ENCODE measurements around the gene TMEM115.
"Not testable (repeated sequence)": the region's sequence is repeated elsewhere in the genome, so short reads cannot be mapped to it uniquely, and the experiment has no call there.

The TMEM115 gene

DNA sequence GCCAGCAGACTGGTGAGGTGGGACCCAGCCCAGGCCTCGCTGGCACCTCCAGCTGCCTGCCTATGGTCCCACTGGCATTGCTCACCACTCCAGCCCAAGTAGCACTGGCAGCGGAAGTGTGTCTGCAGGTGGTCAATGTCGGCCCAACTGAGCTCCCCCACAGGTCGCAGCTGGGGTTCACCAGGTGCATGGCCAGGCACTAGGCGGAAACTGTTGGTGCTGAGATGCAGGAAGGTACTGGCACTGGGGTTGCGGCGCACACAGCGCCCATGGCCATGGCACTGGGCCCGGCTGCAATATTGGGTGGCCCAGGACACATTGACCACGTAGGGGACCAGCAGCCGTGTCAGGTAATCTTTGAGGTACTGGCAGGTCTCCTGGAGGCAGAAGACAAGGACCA, 41.2 kb downstream of the TMEM115 start:
- WGBS, 2 experiments = 96% methylated on average over 11 of the region's 11 CpGs
- no peak overlapping the region for H3K4me3 ChIP-seq (ENCODE audit: insufficient read depth, low read depth, low read length)
- H3K27ac ChIP-seq (ENCODE audit: insufficient read depth, low read depth, low read length, poor library complexity, severe bottlenecking) = no peak overlapping the region
- no peaks in the 10 kb centered on the region for H3K27me3 ChIP-seq (ENCODE audit: control insufficient read depth, insufficient read depth, low read length, poor library complexity, severe bottlenecking)
- peaks cover 29% of the 10 kb centered on the region for H3K4me1 ChIP-seq (ENCODE audit: control insufficient read depth, insufficient read depth, low read length)
- H3K9me3 ChIP-seq (ENCODE audit: control insufficient read depth, low read length) = no peaks in the 10 kb centered on the region
- peaks cover 20% of the 10 kb centered on the region for H3K36me3 ChIP-seq (ENCODE audit: control insufficient read depth, insufficient read depth, low read length)

DNA sequence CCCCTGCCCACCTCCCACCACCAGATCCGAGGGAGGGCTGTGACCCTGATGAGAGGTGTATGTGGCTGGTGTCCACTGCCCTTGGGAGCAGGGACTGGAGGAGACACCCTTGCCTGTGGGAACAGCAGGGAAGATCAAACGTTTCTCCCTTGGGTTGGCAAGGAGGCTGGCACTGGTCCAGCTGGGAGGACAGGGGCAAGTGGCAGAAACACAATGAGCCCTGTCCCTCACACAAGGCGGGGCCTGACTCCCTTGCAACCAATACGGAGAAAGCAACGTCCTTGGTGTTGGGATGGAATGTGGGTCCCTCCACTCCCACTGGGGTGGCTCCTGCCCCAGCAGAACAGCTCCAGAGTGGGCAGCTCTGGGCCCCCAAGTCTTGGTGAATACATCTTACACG, 42.0 kb downstream of the TMEM115 start:
- H3K4me3 ChIP-seq (ENCODE audit: insufficient read depth, low read depth, low read length) = no peak overlapping the region
- H3K36me3 ChIP-seq (ENCODE audit: control insufficient read depth, insufficient read depth, low read length) = peaks cover 20% of the 10 kb centered on the region
- H3K27ac ChIP-seq (ENCODE audit: insufficient read depth, low read depth, low read length, poor library complexity, severe bottlenecking) = no peak overlapping the region
- H3K4me1 ChIP-seq (ENCODE audit: control insufficient read depth, insufficient read depth, low read length) = peaks cover 20% of the 10 kb centered on the region
- H3K27me3 ChIP-seq (ENCODE audit: control insufficient read depth, insufficient read depth, low read length, poor library complexity, severe bottlenecking) = no peaks in the 10 kb centered on the region
- WGBS, 2 experiments = 90 to 93% methylated on average over 6 of the region's 6 CpGs
- H3K9me3 ChIP-seq (ENCODE audit: control insufficient read depth, low read length) = no peaks in the 10 kb centered on the region

DNA sequence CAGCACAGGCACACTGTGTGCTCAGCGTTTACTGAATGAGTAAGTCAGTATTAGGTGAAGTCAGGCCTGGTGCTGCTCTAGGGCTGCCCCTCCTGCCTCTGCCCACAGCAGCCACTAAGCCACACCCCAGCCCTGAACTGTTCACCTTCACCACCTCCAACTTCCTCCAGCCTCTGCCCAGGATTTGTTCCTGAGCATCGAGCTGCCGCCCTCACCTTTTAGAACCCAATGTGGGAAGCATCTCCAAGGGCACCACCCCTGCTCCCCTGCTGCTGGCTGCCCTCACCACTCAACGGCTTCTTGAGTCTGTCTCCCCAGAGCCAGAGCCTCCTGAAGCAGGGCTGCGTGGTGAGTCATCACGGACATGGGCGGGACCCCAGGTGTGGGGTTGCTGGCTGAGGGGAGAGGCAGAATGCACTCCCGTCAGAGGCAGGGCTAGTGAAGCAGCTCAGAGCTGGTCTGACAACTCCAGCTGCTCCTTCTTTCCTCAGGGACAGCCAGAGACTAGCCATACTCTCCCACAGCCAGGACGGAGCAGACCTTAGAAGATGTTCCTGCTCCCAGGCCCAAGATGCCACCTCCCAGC, 42.6 kb downstream of the TMEM115 start:
- Histone ChIP-seq H3K27ac (ENCODE audit: insufficient read depth, low read depth, low read length, poor library complexity, severe bottlenecking) (no peak overlapping the region), H3K4me1 (ENCODE audit: control insufficient read depth, insufficient read depth, low read length) (peaks cover 16% of the 10 kb centered on the region), H3K36me3 (ENCODE audit: control insufficient read depth, insufficient read depth, low read length) (peaks cover 20% of the 10 kb centered on the region)

GRCh38 chr3:50314816-50315215, 44.5 kb downstream of the TMEM115 start:
- Histone ChIP-seq H3K36me3 (ENCODE audit: control insufficient read depth, insufficient read depth, low read length) (peaks cover 20% of the 10 kb centered on the region), H3K4me1 (ENCODE audit: control insufficient read depth, insufficient read depth, low read length) (peaks cover 8% of the 10 kb centered on the region), H3K4me3 (ENCODE audit: insufficient read depth, low read depth, low read length) (no peak overlapping the region), H3K9me3 (ENCODE audit: control insufficient read depth, low read length) (no peaks in the 10 kb centered on the region), H3K27me3 (ENCODE audit: control insufficient read depth, insufficient read depth, low read length, poor library complexity, severe bottlenecking) (no peaks in the 10 kb centered on the region), H3K27ac (ENCODE audit: insufficient read depth, low read depth, low read length, poor library complexity, severe bottlenecking) (no peak overlapping the region)
- 92 to 95% methylated on average over 4 of the region's 4 CpGs for WGBS, 2 experiments

More for the DNA sequence above, 42.6 kb downstream of the TMEM115 start:
- whole genome bisulfite sequencing, 2 experiments = 86 to 87% methylated on average over 9 of the region's 9 CpGs
- Histone ChIP-seq H3K9me3 (ENCODE audit: control insufficient read depth, low read length) (no peaks in the 10 kb centered on the region), H3K27me3 (ENCODE audit: control insufficient read depth, insufficient read depth, low read length, poor library complexity, severe bottlenecking) (no peaks in the 10 kb centered on the region), H3K4me3 (ENCODE audit: insufficient read depth, low read depth, low read length) (no peak overlapping the region)

DNA sequence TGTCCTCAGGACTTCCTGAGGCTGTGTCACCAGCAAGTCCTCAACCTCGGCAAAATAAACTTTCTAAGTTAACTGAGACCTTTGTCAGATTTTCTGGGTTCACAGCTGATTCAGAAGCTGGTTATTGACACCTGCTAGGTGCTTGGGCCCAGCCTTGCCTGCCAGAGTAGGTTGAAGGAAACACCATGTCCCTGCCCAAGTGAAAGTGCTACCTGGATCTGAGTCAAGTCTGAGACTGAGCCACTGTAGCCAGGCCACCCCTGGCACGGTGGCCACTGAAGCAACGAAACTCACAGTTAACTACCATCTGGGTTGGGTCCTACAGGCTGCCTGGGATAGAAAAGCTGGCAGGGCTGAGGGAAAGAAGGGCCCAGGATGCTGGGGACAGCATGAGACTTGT, 45.0 kb downstream of the TMEM115 start:
- H3K36me3 ChIP-seq (ENCODE audit: control insufficient read depth, insufficient read depth, low read length) = peaks cover 16% of the 10 kb centered on the region
- peaks cover 7% of the 10 kb centered on the region for H3K4me1 ChIP-seq (ENCODE audit: control insufficient read depth, insufficient read depth, low read length)
- no peak overlapping the region for H3K27ac ChIP-seq (ENCODE audit: insufficient read depth, low read depth, low read length, poor library complexity, severe bottlenecking)
- no peaks in the 10 kb centered on the region for H3K9me3 ChIP-seq (ENCODE audit: control insufficient read depth, low read length)
- H3K27me3 ChIP-seq (ENCODE audit: control insufficient read depth, insufficient read depth, low read length, poor library complexity, severe bottlenecking) = no peaks in the 10 kb centered on the region
- H3K4me3 ChIP-seq (ENCODE audit: insufficient read depth, low read depth, low read length) = no peak overlapping the region
- WGBS, 2 experiments = 96 to 98% methylated on average over 3 of the region's 3 CpGs

GRCh38 chr3:50312041-50312440, 47.3 kb downstream of the TMEM115 start:
- not testable (repeated sequence) for H3K27ac ChIP-seq (ENCODE audit: insufficient read depth, low read depth, low read length, poor library complexity, severe bottlenecking); H3K4me3 ChIP-seq (ENCODE audit: insufficient read depth, low read depth, low read length); H3K9me3 ChIP-seq (ENCODE audit: control insufficient read depth, low read length); H3K36me3 ChIP-seq (ENCODE audit: control insufficient read depth, insufficient read depth, low read length); H3K4me1 ChIP-seq (ENCODE audit: control insufficient read depth, insufficient read depth, low read length); H3K27me3 ChIP-seq (ENCODE audit: control insufficient read depth, insufficient read depth, low read length, poor library complexity, severe bottlenecking)
- 93% methylated on average over 15 to 27 of the region's 32 CpGs for WGBS, 2 experiments
